Measurements from ENCODE around the gene KLHDC3.
A peak's percentile ranks its signal among the peaks of the same experiment; 100 is the strongest.
"Not testable (repeated sequence)": the region's sequence is repeated elsewhere in the genome, so short reads cannot be mapped to it uniquely, and the experiment has no call there.

The KLHDC3 gene

DNA sequence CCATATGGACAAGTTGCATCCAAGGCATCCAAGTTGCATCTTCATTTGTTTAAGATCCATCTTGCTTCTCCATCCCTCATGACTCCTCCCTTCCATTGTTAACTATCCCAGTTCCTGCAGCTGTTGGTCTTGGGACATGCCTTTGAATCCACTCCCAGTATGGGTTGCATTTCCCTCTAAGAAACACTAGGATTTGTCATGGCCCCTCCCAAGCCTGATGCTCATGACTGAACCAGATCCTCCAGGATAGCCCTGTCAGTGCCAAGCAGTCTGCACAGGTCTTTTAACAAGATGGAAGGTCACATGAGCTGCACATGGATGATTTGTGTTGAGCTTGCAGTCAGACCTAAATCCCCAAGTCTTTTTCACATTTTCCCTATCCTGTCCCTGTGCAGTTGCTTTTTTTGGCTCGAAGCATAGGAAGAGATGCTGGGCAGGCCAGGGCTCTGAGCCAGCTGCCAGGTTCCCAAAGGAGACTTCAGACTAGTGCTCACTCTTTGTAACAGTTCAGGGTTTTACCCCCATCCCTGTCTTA lies 25.5 kb upstream of the KLHDC3 start:
- no peak for DNase-seq

DNA sequence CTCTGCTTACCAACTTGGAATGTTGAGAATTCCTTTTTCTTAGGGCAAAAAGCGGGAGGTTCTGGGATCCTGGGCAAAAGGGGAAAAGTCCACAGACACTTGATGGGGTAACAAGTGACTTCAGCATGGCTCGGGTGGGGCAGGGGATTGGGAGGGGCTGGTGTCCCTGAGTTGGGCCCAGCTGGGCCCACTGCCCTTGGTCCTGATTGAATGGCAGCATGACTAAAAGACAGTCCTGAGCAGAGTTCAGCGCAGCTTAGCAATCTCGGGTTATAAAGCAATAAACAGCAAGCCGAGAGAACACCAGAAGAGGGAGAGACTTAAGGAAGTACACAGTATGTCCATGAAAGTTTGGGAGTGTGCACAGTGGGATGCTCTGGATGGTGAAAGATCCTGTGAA lies 24.1 kb upstream of the KLHDC3 start:
- no peak for DNase-seq

DNA sequence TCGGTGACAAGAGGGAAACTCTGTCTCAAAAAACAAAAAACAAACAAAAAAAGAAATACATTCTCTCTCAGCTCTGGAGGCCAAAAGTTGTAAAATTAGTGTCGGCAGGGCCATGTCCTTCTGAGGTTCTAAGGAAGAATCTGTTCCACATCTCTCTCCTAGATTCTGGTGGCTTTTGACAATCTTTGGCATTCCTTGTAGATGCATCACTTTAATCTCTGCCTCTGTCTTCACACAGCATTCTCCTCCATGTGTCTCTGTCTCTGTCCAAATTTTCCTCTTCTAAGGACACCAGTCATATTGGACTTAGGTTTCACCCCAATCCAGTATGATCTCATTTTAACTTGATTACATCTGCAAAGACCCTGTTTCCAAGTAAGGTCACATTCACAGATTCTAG lies 20.6 kb upstream of the KLHDC3 start:
- DNase-seq = no peak

DNA sequence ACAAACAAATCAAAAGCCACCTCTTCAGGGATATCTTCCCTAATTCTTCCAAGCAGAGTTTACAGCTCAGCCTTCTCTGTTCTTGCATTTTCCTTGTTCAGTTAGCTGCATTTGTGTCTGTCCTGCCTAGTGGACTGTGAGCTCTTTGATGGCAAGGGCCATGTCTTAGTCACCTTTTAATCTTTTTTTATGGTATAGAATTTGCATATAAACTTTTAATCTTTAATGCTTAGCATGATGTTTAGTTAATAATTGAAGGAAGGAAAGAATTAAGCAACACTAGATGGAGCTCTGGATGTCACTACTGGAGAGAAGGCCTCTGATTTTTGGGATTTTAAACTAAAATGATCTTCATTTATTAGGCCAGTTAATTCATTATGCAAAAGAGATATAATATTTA lies 17.5 kb upstream of the KLHDC3 start:
- no peak for DNase-seq

DNA sequence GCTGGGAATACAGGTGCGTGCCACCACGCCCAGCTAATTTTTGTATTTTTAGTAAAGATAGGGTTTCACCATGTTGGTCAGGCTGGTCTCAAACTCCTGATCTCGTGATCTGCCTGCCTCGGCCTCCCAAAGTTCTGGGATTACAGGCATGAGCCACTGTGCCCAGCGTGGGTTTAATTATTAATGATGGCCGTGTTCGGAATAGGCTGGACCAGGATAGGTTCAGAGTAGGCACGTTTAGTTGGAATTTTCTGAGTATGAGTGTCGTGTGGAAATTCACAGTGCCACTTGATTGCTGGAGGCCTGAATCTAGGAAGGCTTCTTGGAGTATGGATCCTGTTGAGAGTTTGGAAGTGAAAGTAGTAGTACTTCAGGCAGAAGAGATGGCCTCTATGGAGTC lies 15.8 kb upstream of the KLHDC3 start:
- DNase-seq = not testable (repeated sequence)

GRCh38 chr6:43001843-43002242 lies 12.2 kb upstream of the KLHDC3 start:
- DNase-seq = no peak

- no peak for DNase-seq
Observed at GRCh38 chr6:43005844-43006243, 8.2 kb upstream of the KLHDC3 start.

DNA sequence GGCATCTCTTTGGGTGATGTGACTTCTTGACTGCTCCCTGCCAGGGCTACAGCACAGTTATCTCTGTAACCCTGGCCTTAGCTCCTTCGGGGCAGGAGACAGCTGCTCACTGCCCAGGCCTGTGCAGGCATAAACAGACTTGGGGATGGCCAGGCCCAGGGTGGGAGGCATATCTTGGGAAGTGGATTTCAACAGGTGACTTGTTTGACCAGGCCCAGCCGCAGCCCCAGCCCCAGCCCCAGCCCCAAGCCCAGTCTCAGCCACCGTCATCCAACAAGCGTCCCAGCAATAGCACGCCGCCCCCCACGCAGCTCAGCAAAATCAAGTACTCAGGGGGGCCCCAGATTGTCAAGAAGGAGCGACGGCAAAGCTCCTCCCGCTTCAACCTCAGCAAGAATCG lies 7.8 kb upstream of the KLHDC3 start:
- no peak for DNase-seq

GRCh38 chr6:43007126-43007525 lies 6.9 kb upstream of the KLHDC3 start:
- no peak for DNase-seq

DNA sequence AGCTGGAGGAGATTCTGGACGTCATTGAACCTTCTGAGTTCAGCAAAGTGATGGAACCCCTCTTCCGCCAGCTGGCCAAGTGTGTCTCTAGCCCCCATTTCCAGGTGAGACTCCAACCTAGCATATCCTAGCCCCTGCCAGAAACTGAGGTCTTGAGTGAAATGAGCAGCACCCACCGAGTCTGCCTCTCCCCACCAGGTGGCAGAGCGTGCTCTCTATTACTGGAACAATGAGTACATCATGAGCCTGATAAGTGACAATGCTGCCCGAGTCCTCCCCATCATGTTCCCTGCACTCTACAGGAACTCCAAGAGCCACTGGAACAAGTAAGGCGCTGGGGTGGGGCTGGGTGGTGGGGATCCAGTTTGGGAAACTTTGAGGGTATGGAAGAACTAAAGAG lies 4.9 kb upstream of the KLHDC3 start:
- DNase-seq = no peak

- DNase-seq = no peak
Observed at GRCh38 chr6:43011207-43011606, 2.8 kb upstream of the KLHDC3 start.

GRCh38 chr6:43012364-43012763 lies 1.7 kb upstream of the KLHDC3 start:
- no peak for DNase-seq

- peak; percentile 15 for DNase-seq
Observed at GRCh38 chr6:43013097-43013842, 779 bp upstream of the KLHDC3 start.

DNA sequence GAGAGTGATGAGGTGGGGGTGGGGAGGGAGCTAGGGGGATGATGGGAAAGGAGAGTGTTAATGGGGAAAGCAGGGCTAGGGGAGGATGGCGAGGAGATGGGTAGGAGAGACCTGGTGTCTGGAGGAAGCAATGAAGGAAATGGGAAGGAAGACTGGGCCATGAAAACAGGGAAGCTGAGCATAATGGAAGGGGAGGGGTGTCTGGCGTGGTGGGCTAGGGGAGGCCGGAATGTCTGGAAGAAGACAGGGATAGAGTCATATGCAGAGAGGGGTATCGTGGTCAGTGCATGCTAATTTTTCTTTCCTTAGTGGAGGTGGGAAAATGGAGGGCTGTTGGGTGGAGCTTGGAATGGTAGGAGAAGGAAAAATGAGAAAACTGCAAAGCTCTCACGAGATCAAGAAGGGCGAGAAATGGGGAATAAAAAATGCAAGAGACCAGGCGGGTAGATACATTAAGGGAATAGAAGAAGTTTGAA lies 423 bp downstream of the KLHDC3 start:
- peak; percentile 25 for DNase-seq

DNA sequence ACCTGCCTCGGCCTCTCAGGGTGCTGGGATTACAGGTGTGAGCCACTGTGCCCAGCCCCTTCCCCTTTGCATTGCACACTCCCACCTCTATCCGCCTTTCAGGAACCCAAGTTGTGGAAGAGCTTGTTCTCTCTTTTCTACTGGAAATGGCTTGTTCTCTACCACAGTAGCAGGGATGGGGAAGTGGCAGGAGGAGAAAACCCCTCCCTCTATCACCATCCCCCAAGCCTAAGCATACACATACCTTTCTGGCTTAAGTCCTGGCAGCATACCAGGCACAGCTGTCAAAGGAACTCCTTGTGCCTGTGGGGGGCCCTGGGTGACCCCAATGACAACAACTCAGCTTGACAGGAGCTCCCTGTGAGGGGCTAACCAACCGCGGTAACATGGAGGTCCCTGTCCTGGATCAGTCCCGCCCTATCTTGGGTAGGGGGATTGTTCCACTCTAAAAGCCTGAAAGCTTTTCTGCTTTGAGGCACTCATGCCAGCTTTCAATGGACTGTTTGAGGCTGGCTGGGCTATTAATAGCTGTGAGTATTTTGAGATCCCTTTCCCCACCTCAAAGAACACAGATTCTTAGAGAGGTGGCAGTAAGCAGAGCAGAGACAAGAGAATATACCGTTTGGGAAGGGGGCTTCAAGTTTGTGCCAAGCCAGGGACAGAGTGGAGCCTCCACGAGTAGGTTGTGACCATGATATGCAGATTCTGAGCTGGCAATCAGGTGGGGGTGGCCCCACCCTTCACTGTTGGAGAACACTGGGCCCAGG lies 2.3 kb downstream of the KLHDC3 start:
- no peak for DNase-seq

- DNase-seq = no peak
Observed at GRCh38 chr6:43016943-43017334, 2.9 kb downstream of the KLHDC3 start.

- no peak for DNase-seq
Observed at GRCh38 chr6:43019152-43019551, 5.1 kb downstream of the KLHDC3 start.

- no peak for DNase-seq
Observed at GRCh38 chr6:43020052-43020705, 6.1 kb downstream of the KLHDC3 start.

- no peak for DNase-seq
Observed at GRCh38 chr6:43020847-43021246, 6.8 kb downstream of the KLHDC3 start.

DNA sequence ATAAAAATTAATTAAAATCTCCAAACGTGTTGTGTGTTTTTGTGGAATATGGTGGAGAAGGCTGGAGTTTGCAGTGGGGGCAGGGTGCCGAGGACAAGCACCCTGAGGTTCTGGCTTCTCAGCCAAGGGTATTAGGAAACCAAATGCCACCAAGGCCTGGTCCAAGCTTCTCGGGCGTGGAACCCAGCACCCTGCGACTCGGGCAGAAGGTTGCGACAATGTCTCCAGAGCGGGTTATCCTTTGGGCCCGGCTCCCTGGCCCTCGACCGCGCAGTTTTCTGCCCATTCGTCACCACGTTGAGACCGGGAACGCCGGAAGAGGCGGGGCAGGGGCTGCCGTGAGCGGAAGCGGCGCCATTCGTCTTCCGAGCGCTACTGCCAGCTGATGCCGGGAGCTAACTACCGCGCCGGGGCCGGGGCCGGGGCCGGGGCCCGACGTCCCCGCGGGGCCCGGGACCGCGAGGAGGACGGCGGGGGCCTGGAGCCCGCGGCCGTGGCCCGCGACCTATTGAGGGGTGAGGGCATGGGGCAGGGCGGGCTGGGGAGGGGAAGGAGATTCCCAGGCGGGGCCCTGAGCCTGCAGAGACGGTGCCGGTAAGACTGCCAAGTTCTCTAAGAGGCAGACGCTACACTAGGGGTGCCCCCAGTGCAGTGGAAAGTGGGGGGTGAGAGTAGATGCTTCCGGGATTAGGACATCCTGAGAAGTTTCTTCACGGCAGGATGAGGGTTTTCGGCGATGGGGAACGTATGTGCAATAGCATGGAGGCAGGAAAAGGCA lies 7.4 kb downstream of the KLHDC3 start, which contains the start of gene RRP36:
RRP36 (plus strand) TSS at position 354 of the 778 bp plus-strand sequence; CDS start at position 386, 32 bp downstream.
- peak; percentile 65 for DNase-seq

DNA sequence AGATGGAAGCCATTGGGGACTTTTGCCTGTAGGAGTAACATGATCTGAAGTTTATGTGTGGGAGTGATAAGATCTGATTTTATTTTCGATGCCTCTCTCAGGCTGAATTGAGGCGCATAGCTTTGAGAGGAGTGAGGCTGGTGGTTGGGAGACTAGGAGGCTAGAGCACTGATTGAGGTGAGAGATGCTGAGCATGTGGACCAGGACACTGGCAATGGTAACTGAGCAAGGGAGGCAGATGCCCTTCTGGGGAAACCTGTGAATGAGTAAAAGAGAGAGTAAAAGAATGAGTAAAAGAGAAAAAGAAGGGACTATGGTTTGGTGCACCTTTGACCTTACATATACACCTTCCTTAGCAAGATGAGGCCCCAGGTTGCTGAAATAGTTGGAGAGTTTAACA lies 10.4 kb downstream of the KLHDC3 start:
- no peak for DNase-seq

- no peak for DNase-seq
Observed at GRCh38 chr6:43026365-43026764, 12.3 kb downstream of the KLHDC3 start.

DNA sequence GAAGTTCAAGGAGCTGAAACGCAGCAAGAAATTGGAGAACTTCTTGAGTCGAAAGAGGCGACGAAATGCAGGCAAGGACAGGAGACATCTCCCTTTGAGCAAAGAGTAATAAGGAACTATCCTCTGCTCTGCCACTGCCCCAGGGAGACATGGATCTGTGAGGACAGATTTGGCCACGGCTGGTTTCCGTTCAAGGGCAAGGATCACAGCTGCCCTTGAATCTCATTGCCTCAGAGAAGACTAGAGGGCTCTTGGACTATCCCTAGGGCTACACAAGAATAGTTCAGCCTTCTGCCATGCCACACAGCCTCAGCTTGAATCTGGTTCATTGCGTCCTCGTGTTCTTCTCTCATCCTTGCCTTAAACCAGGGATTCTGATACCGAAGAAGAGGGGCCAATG lies 15.1 kb downstream of the KLHDC3 start:
- no peak for DNase-seq

Measured in fibroblast of skin of right quadriceps (primary cell).